Measurements from ENCODE around the gene NID1. TPM values are rescaled to one million over a fixed set of nuclear protein-coding genes. Genes with fewer than 3 reads are reported as not detected.

Gene NID1
- total RNA-seq, 8 experiments from 2014 or later, result 5.1 to 271 (median 8.9) TPM

DNA sequence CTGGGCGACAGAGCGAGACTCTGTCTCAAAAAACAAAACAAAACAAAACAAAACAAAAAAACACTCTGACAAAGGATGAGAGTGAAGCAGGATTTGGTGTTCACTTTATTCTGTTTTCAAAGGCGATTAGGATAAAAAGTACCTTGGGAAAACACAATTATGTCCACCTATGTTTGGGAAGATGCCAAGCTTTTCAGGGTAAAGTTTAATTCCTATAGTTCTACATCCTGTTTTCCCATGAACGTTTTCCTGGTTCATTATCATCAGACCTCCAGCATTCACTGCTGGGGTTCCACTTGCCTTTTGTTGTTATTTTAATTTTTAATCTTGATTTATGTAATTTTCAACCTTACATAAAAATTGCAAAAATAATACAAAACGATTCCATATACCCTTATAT is 4.9 kb upstream of the NID1 start:
- H3K27ac ChIP-seq, result no peak overlapping the region
- WGBS, 10 experiments, result 50 to 93% (median 84%) methylated on average over 2 to 5 of the region's 5 CpGs
- in situ Hi-C loops (cut with MboI; ENCODE audit: low pct_unique_long_range_greater_than_20kb in 2 of 9, low sequenced_read_pairs in 9 of 9, unreplicated experiment in 9 of 9), result no loop called here
- no peak overlapping the region for H3K4me3 ChIP-seq
- no peak for ATAC-seq (replicated peaks in 6 of 8)
- H3K4me1 ChIP-seq (replicated peaks in 1 of 2), result peaks cover 18 to 22% of the 10 kb centered on the region in 2 donors

DNA sequence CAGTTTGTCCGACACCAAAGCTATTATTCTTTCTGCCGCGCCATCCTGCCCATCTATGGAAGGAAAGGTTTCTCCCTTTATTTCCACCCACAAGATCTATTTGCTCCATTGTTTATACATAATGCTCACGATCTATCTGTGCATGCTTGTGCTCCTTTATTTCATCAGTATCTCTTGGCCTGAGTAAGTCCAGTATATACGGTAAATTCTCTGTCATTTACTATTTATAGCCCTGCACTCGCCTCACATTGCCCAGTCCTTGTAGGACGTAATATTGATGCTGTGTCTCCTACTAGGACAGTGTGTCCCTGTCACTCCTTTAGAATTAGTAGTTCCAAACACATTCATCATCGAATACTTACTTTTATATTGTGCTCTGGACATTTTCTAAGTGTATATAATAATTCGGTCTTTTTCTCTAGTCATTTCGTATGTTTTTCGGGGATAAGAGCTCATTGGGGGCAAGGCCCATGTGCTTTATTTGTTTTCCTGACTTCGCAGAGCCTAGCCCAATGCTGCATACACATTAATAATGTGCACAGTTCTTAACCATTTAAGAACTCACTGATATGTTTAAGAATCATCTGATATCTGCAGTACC is 3.1 kb upstream of the NID1 start:
- peak in 5 of 8 experiments; percentile 81 to 88 (median 84) for ATAC-seq (replicated peaks in 6 of 8)
- peak overlapping the region in 1 of 2 donors; percentile 19 for H3K27ac ChIP-seq
- 34 to 69% (median 56%) methylated on average over 5 to 12 of the region's 12 CpGs for WGBS, 10 experiments
- in situ Hi-C loops (cut with MboI; ENCODE audit: low pct_unique_long_range_greater_than_20kb in 2 of 9, low sequenced_read_pairs in 9 of 9, unreplicated experiment in 9 of 9), result no loop called here
- H3K4me1 ChIP-seq (replicated peaks in 1 of 2), result peaks cover 18 to 26% of the 10 kb centered on the region in 2 donors
- H3K4me3 ChIP-seq, result peak overlapping the region in 3 of 5 donors; percentile 6 to 19 (median 15)

GRCh38 chr1:236066828-236067386 is 2.0 kb upstream of the NID1 start:
- Histone ChIP-seq H3K27ac (no peak overlapping the region), H3K4me3 (no peak overlapping the region), H3K4me1 (replicated peaks in 1 of 2) (peaks cover 18 to 26% of the 10 kb centered on the region in 2 donors)
- WGBS, 10 experiments, result 75 to 93% (median 86%) methylated on average over 1 to 6 of the region's 6 CpGs; no CpG with 5 or more reads in 4 of the 10 experiments
- ATAC-seq (replicated peaks in 6 of 8), result no peak
- in situ Hi-C loops (cut with MboI; ENCODE audit: low pct_unique_long_range_greater_than_20kb in 2 of 9, low sequenced_read_pairs in 9 of 9, unreplicated experiment in 9 of 9), result no loop called here

DNA sequence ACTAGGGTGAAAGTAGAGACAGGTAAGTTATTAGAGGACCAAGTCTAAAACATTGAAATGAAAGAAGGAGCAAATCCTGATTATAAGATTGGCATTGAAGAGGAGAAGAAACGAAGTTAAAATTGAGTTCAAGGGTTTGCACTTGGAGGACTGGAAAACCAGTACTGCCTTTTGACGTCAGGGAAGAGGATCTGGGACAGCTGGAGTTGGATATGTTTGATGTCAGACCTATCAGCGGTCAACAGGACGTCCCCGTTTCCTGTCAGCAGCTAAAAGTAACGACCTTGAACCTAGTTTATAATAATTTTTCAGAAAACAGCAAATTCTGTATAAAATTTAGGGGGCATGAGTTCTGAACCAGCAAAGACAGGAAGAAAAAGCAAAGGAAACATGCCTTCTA is 1.2 kb upstream of the NID1 start:
- Histone ChIP-seq H3K27ac (no peak overlapping the region), H3K4me1 (replicated peaks in 1 of 2) (peaks cover 18 to 26% of the 10 kb centered on the region in 2 donors), H3K4me3 (no peak overlapping the region)
- ATAC-seq (replicated peaks in 6 of 8), result no peak
- WGBS, 10 experiments, result 69 to 87% (median 74%) methylated on average over 3 to 6 of the region's 6 CpGs
- in situ Hi-C loops (cut with MboI; ENCODE audit: low pct_unique_long_range_greater_than_20kb in 2 of 9, low sequenced_read_pairs in 9 of 9, unreplicated experiment in 9 of 9), result no loop called here

DNA sequence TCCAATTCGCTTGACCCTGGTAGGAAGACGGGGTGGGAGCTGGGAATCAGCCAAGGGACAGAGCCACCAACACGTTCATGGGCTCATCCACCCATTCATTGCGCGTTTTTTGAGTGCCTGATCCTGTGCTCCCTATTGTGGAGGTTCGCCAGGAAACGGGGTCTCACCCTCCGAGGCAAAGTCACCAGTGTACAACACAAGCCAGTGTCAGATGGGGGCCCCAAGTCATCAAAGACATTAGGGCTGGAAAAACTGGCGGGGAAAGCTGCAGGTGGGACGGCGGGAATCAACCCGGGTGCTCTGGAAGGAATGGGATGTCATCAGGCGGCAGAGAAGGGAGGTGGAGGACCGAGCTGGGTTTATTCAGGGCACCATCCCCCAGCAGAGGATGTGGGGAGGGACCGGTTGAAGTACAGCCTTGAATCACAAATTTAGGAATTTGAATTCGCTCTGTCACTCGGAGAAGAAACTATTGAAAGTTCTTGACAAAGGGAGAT is 667 bp upstream of the NID1 start:
- no peak for ATAC-seq (replicated peaks in 6 of 8)
- Histone ChIP-seq H3K27ac (no peak overlapping the region), H3K4me1 (replicated peaks in 1 of 2) (peaks cover 18 to 26% of the 10 kb centered on the region in 2 donors), H3K4me3 (peak overlapping the region; percentile 43 to 63 (median 52))
- 16 to 83% (median 31%) methylated on average over 1 to 14 of the region's 17 CpGs; no CpG with 5 or more reads in 2 of the 10 experiments for WGBS, 10 experiments
- in situ Hi-C loops (cut with MboI; ENCODE audit: low pct_unique_long_range_greater_than_20kb in 2 of 9, low sequenced_read_pairs in 9 of 9, unreplicated experiment in 9 of 9), result no loop called here

- H3K27ac ChIP-seq, result no peak overlapping the region
- H3K4me3 ChIP-seq, result peak overlapping the region; percentile 43 to 63 (median 52)
- H3K4me1 ChIP-seq (replicated peaks in 1 of 2), result peaks cover 18 to 26% of the 10 kb centered on the region in 2 donors
- in situ Hi-C loops (cut with MboI; ENCODE audit: low pct_unique_long_range_greater_than_20kb in 2 of 9, low sequenced_read_pairs in 9 of 9, unreplicated experiment in 9 of 9), result no loop called here
- 0 to 2% (median 0%) methylated on average over 3 to 22 of the region's 55 CpGs; no CpG with 5 or more reads in 5 of the 10 experiments for WGBS, 10 experiments
- peak; percentile 10 to 63 (median 26) for ATAC-seq (replicated peaks in 6 of 8)
These were observed 794 bp downstream of the NID1 start for GRCh38 chr1:236063919-236064673.

DNA sequence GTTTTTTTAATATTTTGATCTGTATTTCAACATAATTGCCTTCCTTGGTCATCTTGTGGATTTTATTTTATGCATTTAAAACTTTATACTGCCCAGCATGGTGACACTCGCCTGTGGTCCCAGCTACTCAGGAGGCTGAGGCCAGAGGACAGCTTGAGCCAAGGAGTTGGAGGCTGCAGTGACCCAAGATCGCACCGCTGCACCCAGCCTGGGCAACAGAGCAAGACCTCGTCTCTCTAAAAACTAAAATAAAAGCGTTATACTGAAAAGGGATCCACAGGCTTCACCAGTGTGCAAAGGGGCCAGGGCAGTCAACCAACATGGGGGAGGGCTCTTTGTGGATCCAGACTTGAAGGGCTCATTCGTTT is 1.4 kb downstream of the NID1 start:
- 40 to 70% (median 46%) methylated on average over 1 to 6 of the region's 6 CpGs; no CpG with 5 or more reads in 4 of the 10 experiments for WGBS, 10 experiments

DNA sequence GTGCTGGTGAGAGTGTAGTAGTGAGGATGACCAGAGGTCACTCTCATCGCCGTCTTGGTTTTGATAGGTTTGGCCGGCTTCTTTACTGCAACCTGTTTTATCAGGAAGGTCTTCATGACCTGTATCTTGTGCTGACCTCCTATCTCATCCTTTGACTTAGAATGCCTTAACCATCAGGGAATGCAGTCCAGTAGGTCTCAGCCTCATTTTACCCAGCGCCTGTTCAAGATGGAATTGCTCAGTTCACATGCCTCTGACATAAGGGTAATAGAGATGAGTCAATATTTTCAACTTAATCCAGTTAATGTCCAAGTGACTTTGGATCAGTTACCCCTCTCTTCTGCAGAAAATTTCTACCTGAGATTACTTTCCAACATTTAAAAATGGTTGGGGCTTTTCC is 4.6 kb downstream of the NID1 start:
- in situ Hi-C loops (cut with MboI; ENCODE audit: low pct_unique_long_range_greater_than_20kb in 2 of 9, low sequenced_read_pairs in 9 of 9, unreplicated experiment in 9 of 9), result no loop called here
- 92 to 100% (median 97%) methylated on average over 1 to 4 of the region's 4 CpGs; no CpG with 5 or more reads in 2 of the 10 experiments for WGBS, 10 experiments
- Histone ChIP-seq H3K4me3 (no peak overlapping the region), H3K4me1 (replicated peaks in 1 of 2) (peaks cover 0 to 11% of the 10 kb centered on the region in 2 donors), H3K27ac (no peak overlapping the region)
- no peak for ATAC-seq (replicated peaks in 6 of 8)

More for the DNA sequence above, 1.4 kb downstream of the NID1 start:
- in situ Hi-C loops (cut with MboI; ENCODE audit: low pct_unique_long_range_greater_than_20kb in 2 of 9, low sequenced_read_pairs in 9 of 9, unreplicated experiment in 9 of 9), result no loop called here
- peaks cover 17 to 27% of the 10 kb centered on the region in 2 donors for H3K4me1 ChIP-seq (replicated peaks in 1 of 2)
- peak overlapping the region; percentile 43 to 63 (median 52) for H3K4me3 ChIP-seq
- no peak for ATAC-seq (replicated peaks in 6 of 8)
- no peak overlapping the region for H3K27ac ChIP-seq

DNA sequence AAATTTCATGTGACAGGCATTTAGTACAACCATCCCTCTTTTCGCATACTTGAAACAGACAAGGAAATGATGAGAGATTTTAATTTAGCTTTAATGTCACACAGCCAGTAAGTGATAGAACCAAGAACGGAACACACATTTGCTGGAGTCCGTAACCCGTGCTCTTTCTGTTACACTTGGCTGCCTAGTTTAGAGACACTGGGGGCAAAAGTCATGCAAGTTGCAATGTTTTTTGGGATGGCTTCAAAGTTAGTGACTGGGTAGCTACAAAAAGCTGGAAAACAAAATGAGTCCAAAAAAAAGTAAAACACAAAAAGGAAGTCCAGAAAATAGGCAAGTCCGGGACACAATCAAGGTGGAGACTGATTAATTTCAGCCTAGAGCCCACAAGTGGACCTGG is 5.9 kb downstream of the NID1 start:
- in situ Hi-C loops (cut with MboI; ENCODE audit: low pct_unique_long_range_greater_than_20kb in 2 of 9, low sequenced_read_pairs in 9 of 9, unreplicated experiment in 9 of 9), result no loop called here
- 13 to 100% (median 75%) methylated on average over 1 to 5 of the region's 5 CpGs for WGBS, 10 experiments
- no peak overlapping the region for H3K27ac ChIP-seq
- no peak overlapping the region for H3K4me3 ChIP-seq
- peaks cover 0 to 11% of the 10 kb centered on the region in 2 donors for H3K4me1 ChIP-seq (replicated peaks in 1 of 2)
- ATAC-seq (replicated peaks in 6 of 8), result no peak

DNA sequence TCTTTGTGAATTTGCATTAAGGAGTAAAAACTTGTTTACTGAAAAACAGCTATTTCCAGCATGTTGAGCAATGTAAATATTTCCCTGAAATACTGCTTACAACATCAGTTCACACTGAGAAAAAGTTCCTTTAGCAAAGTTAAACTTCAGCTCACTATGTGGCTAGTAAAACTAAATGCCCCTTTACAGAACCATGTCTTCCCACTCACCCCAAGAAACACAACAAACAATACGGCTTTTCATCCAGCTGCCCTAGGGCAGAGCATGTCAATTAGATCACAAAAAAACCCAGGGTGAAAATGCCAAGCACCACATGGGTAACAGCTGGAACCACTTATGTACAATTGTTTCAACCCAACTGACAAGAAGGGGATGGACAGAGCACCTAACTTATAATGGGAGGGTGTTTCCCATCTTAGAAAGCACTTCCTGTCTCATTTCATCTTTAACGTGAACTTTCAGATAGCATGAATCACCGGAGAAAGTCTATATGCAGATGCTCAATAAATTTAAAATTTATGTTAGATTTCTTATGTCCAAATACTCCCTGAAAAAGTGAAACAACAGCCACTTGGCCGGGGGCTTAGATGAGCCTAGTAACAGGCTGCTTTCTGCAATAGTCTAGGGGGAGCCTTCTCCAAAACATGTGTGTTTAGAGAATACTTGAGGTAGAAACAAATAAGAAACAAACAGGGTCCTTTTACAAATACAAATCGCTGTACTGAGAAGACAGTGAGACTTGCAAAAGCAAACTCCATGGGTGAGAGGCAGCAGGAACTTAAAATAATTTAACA is 6.6 kb downstream of the NID1 start:
- peak; percentile 12 to 97 (median 50) for ATAC-seq (replicated peaks in 6 of 8)
- no peak overlapping the region for H3K27ac ChIP-seq
- 0 to 46% (median 20%) methylated on average over 1 to 5 of the region's 5 CpGs for WGBS, 10 experiments
- H3K4me3 ChIP-seq, result no peak overlapping the region
- peaks cover 0 to 7% of the 10 kb centered on the region in 2 donors for H3K4me1 ChIP-seq (replicated peaks in 1 of 2)
- in situ Hi-C loops (cut with MboI; ENCODE audit: low pct_unique_long_range_greater_than_20kb in 2 of 9, low sequenced_read_pairs in 9 of 9, unreplicated experiment in 9 of 9), result no loop called here

- ATAC-seq (replicated peaks in 6 of 8), result no peak
- Histone ChIP-seq H3K4me1 (replicated peaks in 1 of 2) (peaks cover 0 to 7% of the 10 kb centered on the region in 2 donors), H3K4me3 (no peak overlapping the region), H3K27ac (no peak overlapping the region)
- WGBS, 10 experiments, result 78 to 100% (median 92%) methylated on average over 2 to 5 of the region's 5 CpGs
- in situ Hi-C loops (cut with MboI; ENCODE audit: low pct_unique_long_range_greater_than_20kb in 2 of 9, low sequenced_read_pairs in 9 of 9, unreplicated experiment in 9 of 9), result no loop called here
These were observed 7.3 kb downstream of the NID1 start for GRCh38 chr1:236057546-236057945.

GRCh38 chr1:236052232-236052993 is 12.5 kb downstream of the NID1 start:
- H3K4me3 ChIP-seq, result no peak overlapping the region
- in situ Hi-C loops (cut with MboI; ENCODE audit: low pct_unique_long_range_greater_than_20kb in 2 of 9, low sequenced_read_pairs in 9 of 9, unreplicated experiment in 9 of 9), result no loop called here
- WGBS, 10 experiments, result 44 to 100% (median 77%) methylated on average over 1 to 11 of the region's 12 CpGs; no CpG with 5 or more reads in 1 of the 10 experiments
- H3K4me1 ChIP-seq (replicated peaks in 1 of 2), result no peaks in the 10 kb centered on the region
- ATAC-seq (replicated peaks in 6 of 8), result peak in 1 of 8 experiments; percentile 33
- no peak overlapping the region for H3K27ac ChIP-seq

Measured in motor neuron (in vitro differentiated cells).